ENCODE measurements around the gene CENPE.
A peak's percentile ranks its signal among the peaks of the same experiment; 100 is the strongest.

CENPE gene

DNA sequence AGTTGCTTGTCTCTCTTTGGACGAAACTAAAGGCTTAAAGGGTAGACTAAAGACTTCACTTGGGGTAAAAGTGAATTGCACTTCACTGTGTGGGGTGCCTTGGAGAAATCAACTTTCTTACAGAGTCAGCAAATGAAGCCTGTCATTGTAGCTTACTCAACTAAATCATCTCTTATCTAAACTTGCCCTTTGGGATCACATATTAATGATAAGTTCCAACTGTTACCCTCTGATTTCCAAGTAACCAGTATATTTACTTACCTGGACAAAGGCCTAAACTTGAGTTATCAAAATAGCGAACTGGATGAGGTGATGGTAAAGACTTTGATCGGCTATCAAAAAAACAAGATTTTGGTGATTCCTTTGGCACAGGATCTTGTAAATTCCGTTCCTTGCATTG, 89.6 kb downstream of the CENPE start:
- H3K4me3 ChIP-seq (ENCODE audit: control insufficient read depth, low read depth, low read length): no peak overlapping the region
- TF ChIP-seq, protein P1, sequence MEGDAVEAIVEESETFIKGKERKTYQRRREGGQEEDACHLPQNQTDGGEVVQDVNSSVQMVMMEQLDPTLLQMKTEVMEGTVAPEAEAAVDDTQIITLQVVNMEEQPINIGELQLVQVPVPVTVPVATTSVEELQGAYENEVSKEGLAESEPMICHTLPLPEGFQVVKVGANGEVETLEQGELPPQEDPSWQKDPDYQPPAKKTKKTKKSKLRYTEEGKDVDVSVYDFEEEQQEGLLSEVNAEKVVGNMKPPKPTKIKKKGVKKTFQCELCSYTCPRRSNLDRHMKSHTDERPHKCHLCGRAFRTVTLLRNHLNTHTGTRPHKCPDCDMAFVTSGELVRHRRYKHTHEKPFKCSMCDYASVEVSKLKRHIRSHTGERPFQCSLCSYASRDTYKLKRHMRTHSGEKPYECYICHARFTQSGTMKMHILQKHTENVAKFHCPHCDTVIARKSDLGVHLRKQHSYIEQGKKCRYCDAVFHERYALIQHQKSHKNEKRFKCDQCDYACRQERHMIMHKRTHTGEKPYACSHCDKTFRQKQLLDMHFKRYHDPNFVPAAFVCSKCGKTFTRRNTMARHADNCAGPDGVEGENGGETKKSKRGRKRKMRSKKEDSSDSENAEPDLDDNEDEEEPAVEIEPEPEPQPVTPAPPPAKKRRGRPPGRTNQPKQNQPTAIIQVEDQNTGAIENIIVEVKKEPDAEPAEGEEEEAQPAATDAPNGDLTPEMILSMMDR (IDR thresholded peaks at IDR 0.05; ENCODE audit: control insufficient read depth, insufficient read depth, low read depth, low read length, missing control alignments): no peak
- no peak for DNase-seq (ENCODE audit: low read depth)

DNA sequence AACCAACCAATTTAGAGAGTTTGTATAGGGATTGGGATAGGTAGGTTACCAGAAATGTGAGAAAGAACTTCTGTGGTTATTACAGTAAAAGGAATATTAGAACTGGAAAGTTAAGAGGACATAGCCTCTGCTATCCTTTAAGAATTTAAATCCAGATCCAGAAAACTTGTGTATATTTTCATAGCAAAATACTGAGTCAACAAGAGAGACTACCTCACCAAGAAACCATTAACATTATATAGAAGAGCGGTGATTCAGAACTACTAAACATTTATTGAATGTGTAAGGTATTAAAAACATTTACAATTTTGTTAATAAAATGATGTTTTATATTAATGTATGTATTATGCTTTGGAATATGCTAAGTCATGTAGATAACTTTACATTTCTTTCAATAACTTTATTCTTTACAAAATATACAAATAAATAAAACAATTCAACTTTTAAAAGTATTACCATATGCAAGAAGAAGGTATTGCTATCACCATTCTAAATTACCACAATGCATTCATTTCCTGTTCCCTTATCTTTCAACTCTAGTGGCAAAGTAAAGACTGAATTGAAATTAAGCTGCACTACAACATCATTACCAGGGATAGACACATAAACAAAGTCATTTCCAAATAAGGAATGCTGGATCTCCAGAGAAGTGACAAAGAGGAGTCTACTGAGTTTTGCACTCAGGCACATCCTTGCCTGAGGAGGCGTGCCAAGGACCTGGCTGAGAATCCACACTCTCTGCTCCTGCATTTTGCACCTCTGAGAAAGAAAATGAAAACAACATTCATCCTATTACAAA, 92.4 kb downstream of the CENPE start:
- TF ChIP-seq, protein P1 (IDR thresholded peaks at IDR 0.05; ENCODE audit: control insufficient read depth, insufficient read depth, low read depth, low read length, missing control alignments): no peak
- no peak overlapping the region for H3K4me3 ChIP-seq (ENCODE audit: control insufficient read depth, low read depth, low read length)
- DNase-seq (ENCODE audit: low read depth): no peak

DNA sequence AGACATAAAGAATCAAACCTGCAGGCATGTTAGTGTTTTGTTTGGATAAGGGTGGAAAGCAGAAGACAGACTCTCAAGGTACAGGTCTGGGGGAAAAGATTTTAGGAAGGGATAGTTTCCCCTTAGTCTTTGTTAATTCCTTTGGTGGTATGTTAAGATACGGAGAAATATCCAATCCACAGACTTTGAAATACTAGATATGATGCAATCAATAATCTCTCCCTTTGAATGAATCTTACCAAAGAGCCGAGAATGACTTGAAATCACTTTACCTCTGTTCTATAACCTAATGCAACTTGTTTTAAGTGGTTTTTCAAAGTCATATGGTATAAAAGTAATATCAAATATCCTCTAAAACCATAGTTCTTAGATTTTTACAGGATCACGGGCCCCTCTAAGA, 93.3 kb downstream of the CENPE start:
- no peak for DNase-seq (ENCODE audit: low read depth)
- H3K4me3 ChIP-seq (ENCODE audit: control insufficient read depth, low read depth, low read length): no peak overlapping the region
- TF ChIP-seq, protein P1 (IDR thresholded peaks at IDR 0.05; ENCODE audit: control insufficient read depth, insufficient read depth, low read depth, low read length, missing control alignments): no peak

DNA sequence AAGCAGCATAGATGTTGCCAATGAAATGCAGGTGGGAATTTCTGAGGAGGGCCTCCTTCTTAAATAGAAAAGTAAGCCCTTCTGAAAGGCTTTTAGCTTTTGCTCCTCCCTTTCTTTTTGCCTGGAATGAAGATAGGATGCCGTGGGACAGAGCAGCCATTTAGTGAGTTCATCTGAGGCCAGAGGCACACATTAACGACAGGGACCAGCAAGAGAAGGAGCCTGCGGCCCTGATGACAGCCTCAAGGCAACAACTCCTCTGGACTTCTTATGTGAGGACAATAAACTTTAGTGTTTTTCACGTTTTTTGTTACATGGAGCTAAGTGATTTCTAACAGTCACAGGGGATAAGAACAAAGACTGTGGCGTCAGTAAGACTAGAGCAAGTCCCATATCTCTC, 97.5 kb downstream of the CENPE start:
- TF ChIP-seq, protein P1 (IDR thresholded peaks at IDR 0.05; ENCODE audit: control insufficient read depth, insufficient read depth, low read depth, low read length, missing control alignments): no peak
- no peak for DNase-seq (ENCODE audit: low read depth)
- no peak overlapping the region for H3K4me3 ChIP-seq (ENCODE audit: control insufficient read depth, low read depth, low read length)

DNA sequence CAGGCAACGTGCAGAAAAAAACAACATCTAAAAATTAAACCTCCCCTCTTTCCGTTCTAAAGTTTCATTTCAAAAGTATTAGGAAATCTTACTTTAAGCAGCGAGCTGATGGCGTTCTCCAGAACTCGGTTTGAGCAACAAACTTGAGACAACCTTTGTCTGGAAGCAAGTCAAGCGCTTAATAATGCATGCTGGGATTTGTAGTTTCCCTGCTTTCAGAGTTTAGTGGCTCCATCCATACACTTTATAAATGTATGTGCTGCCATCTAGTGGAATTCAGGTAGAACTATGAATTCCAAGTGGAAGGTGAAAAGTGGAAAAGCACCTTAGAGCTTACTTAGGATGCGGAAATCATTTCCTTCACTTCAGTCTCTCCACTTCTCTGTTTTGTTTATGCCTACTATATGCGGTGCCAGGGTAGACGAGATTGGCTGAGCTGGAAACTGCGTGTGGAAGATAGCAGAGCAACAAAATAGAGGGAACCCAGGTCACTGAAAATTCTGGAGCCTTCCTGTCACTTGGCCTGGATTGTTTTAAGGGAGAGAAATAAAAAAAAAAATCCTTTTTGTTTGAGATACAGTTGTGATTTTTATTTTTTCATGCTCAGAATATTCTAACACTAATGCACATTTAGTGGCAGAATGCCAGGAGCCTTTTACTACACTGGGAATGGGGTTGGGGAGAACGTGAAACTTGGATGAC, 98.3 kb downstream of the CENPE start, which contains the start of gene BDH2:
Gene BDH2, minus strand, starts transcription at position 144 of the 702 bp plus-strand sequence. CDS start 3,580 bp downstream, outside the sequence.
- TF ChIP-seq, protein P1 (IDR thresholded peaks at IDR 0.05; ENCODE audit: control insufficient read depth, insufficient read depth, low read depth, low read length, missing control alignments): peak; percentile 60
- H3K4me3 ChIP-seq (ENCODE audit: control insufficient read depth, low read depth, low read length): peak within 1 kb of the TSS; percentile 43
- DNase-seq (ENCODE audit: low read depth): peak; percentile 93

DNA sequence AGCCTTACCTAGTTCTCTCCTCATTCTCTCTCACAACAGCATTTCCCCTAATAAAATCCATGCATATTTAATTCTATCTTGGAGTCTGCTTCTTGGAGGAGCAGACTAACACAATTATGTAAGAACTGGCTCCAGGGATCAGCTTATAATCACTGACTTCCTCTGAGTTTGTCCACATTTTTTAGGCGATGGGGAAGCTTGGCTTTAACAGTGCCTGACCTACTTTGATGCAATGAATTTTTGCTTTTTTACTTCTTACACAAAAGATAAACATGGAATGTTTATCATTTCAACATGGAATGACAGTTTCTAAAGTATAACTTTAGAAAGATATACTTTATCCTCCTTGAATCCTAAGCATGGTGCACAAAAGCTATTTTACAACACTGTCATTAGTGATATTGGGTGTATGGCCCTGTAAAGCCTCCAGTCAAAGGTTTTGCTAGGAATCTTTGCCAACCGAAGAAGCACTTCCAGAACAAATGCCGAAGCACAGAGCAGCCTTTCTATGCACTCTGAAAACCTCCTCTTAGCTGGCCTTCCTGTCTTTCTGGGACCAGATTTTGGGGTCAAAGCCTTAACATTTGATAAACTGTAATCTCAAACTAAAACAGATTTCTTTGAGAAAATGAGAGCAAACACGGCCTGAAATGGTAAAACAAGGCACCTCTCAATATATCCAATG, 99.2 kb downstream of the CENPE start:
- TF ChIP-seq, protein P1 (IDR thresholded peaks at IDR 0.05; ENCODE audit: control insufficient read depth, insufficient read depth, low read depth, low read length, missing control alignments): no peak
- H3K4me3 ChIP-seq (ENCODE audit: control insufficient read depth, low read depth, low read length): peak overlapping the region; percentile 43
- no peak for DNase-seq (ENCODE audit: low read depth)
